Neutrophil (primary cell): ENCODE results near the gene RIPK3.
"Not testable (repeated sequence)": the region's sequence is repeated elsewhere in the genome, so short reads cannot be mapped to it uniquely, and the experiment has no call there.

Experiments used
- H3K27ac ChIP-seq: fragments of 200-600 bp; sonication (generic); 2 replicates; pipeline ENCODE4 v1.5.1; 2016; ENCODE audit warnings: mild to moderate bottlenecking, moderate library complexity
- H3K27me3 ChIP-seq: fragments of 200-600 bp; sonication (generic); 2 replicates; pipeline ENCODE4 v1.6.0; 2016; ENCODE audit warnings: mild to moderate bottlenecking
- H3K36me3 ChIP-seq: fragments of 200-600 bp; sonication (generic); 2 replicates; pipeline ENCODE4 v1.5.1; 2017
- H3K4me1 ChIP-seq, 2 experiments: fragments of 200-600 bp in 1 of 2; sonication (generic) in 1 of 2; 1 replicate in 1 of 2; 2 replicates in 1 of 2; pipeline versions ENCODE4 v1.5.1 to v1.6.1; 2013 to 2016; ENCODE audit warnings: low read depth in 1 of 2, low read length in 1 of 2, mild to moderate bottlenecking in 1 of 2, moderate library complexity in 1 of 2; ENCODE audit not compliant: control insufficient read depth in 1 of 2, insufficient read depth in 1 of 2
- H3K4me3 ChIP-seq, 2 experiments: fragments of 200-600 bp in 1 of 2; sonication (generic) in 1 of 2; 1 replicate in 1 of 2; 2 replicates in 1 of 2; pipeline ENCODE4 v1.5.1; 2013 to 2016; ENCODE audit warnings: low read depth in 1 of 2, low read length in 1 of 2, mild to moderate bottlenecking in 1 of 2, moderate library complexity in 1 of 2
- H3K9me3 ChIP-seq: fragments of 200-600 bp; sonication (generic); 2 replicates; pipeline ENCODE4 v1.5.1; 2016
- CTCF ChIP-seq: fragments of 200-600 bp; sonication (generic); IDR thresholded peaks from 2 replicates; pipeline ENCODE4 v1.5.1; 2016; ENCODE audit warnings: antibody characterized with exemption

The RIPK3 gene

GRCh38 chr14:24329073-24329663, 10.6 kb downstream of the RIPK3 start:
- H3K4me1 ChIP-seq: peaks cover 93 to 94% of the 10 kb centered on the region in 2 experiments

GRCh38 chr14:24327914-24328313, 11.9 kb downstream of the RIPK3 start:
- not testable (repeated sequence) for H3K27me3 ChIP-seq, H3K9me3 ChIP-seq
- peaks cover 11% of the 10 kb centered on the region for H3K36me3 ChIP-seq
- H3K27ac ChIP-seq: peak overlapping the region; percentile 91
- H3K4me1 ChIP-seq: peaks cover 85% of the 10 kb centered on the region in 2 experiments
- TF ChIP-seq CTCF: peak; percentile 86
- H3K4me3 ChIP-seq: peak overlapping the region in 1 of 2 experiments; percentile 38

More at GRCh38 chr14:24329073-24329663, 10.6 kb downstream of the RIPK3 start:
- peaks cover 4% of the 10 kb centered on the region for H3K27me3 ChIP-seq
- no peaks in the 10 kb centered on the region for H3K9me3 ChIP-seq
- H3K4me3 ChIP-seq: peak overlapping the region in 1 of 2 experiments; percentile 36
- H3K27ac ChIP-seq: peak overlapping the region; percentile 91
- peaks cover 5% of the 10 kb centered on the region for H3K36me3 ChIP-seq
- TF ChIP-seq CTCF: no peak

- no peaks in the 10 kb centered on the region for H3K27me3 ChIP-seq
- peaks cover 79% of the 10 kb centered on the region in 2 experiments for H3K4me1 ChIP-seq
- TF ChIP-seq CTCF: no peak
- peak overlapping the region; percentile 38 to 42 for H3K4me3 ChIP-seq
- H3K9me3 ChIP-seq: no peaks in the 10 kb centered on the region
- peaks cover 16% of the 10 kb centered on the region for H3K36me3 ChIP-seq
- peak overlapping the region; percentile 91 for H3K27ac ChIP-seq
Measured at GRCh38 chr14:24327303-24327702, 12.5 kb downstream of the RIPK3 start.

- H3K36me3 ChIP-seq: peaks cover 26% of the 10 kb centered on the region
- H3K27me3 ChIP-seq: no peaks in the 10 kb centered on the region
- H3K4me3 ChIP-seq: peak overlapping the region in 1 of 2 experiments; percentile 14
- no peaks in the 10 kb centered on the region for H3K9me3 ChIP-seq
- H3K27ac ChIP-seq: peak overlapping the region; percentile 91
- TF ChIP-seq CTCF: no peak
- peaks cover 66 to 70% of the 10 kb centered on the region in 2 experiments for H3K4me1 ChIP-seq
Measured at GRCh38 chr14:24325963-24326362, 13.8 kb downstream of the RIPK3 start.

- Histone ChIP-seq H3K27me3 (no peaks in the 10 kb centered on the region), H3K4me1 (peaks cover 65% of the 10 kb centered on the region in 2 experiments), H3K9me3 (no peaks in the 10 kb centered on the region), H3K27ac (peak overlapping the region; percentile 91), H3K36me3 (peaks cover 26% of the 10 kb centered on the region), H3K4me3 (no peak overlapping the region)
- no peak for TF ChIP-seq CTCF
Measured at GRCh38 chr14:24325041-24325530, 14.7 kb downstream of the RIPK3 start.
